AG04450 (cell line): ENCODE results near the gene ZSWIM1. TPM values are rescaled to one million over a fixed set of nuclear protein-coding genes. Genes with fewer than 3 reads are reported as not detected.

Source experiments
- CTCF ChIA-PET: fragments of 300-600, 350-600 bp; formaldehyde crosslinking; extraction: SDS; loops from one replicate; lab custom pipeline; 2022; ENCODE audit warnings: antibody characterized with exemption, inconsistent platforms; lab: Charles Lee
- POLR2A ChIA-PET: fragments of 350-600 bp; formaldehyde crosslinking; extraction: SDS; loops from one replicate; lab custom pipeline; 2021; ENCODE audit warnings: antibody characterized with exemption, inconsistent platforms; lab: Yijun Ruan, JAX
- DNase-seq: peaks from one replicate; pipeline ENCODE4 v3.0.0-alpha.2; 2011; ENCODE audit warnings: low read depth, low spot score
- H3K27ac ChIP-seq: one replicate; pipeline ENCODE4 v1.5.1; 2012; ENCODE audit warnings: low read depth, low read length, control low read depth
- H3K27me3 ChIP-seq: one replicate; pipeline ENCODE4 v1.6.0; 2012; ENCODE audit warnings: low read length; ENCODE audit not compliant: control insufficient read depth, insufficient read depth
- H3K4me3 ChIP-seq: 2 replicates; pipeline ENCODE4 v1.5.1; 2011; ENCODE audit warnings: mild to moderate bottlenecking, low read depth, low read length, control low read depth
- H3K9me3 ChIP-seq: 2 replicates; pipeline ENCODE4 v1.5.1; 2012; ENCODE audit warnings: low read length; ENCODE audit not compliant: control insufficient read depth, insufficient read depth
- polyA plus RNA-seq: library from polyadenylated mRNA; depleted of rRNA; stranded (reverse); fragments of >200 nt; gene quantifications from 2 replicates; pipeline ENCODE4 v1.2.3, GENCODE V29; 2011
- TF ChIP-seq, protein P1 (sequence below): IDR thresholded peaks from 2 replicates; pipeline ENCODE4 v1.5.1; 2011; ENCODE audit warnings: low read depth, low read length, control low read depth, inconsistent platforms

ZSWIM1 gene
- polyA plus RNA-seq, 1 experiment: 5.3 TPM

GRCh38 chr20:45841407-45842129, 39.5 kb upstream of the ZSWIM1 start:
- TF ChIP-seq, protein P1, sequence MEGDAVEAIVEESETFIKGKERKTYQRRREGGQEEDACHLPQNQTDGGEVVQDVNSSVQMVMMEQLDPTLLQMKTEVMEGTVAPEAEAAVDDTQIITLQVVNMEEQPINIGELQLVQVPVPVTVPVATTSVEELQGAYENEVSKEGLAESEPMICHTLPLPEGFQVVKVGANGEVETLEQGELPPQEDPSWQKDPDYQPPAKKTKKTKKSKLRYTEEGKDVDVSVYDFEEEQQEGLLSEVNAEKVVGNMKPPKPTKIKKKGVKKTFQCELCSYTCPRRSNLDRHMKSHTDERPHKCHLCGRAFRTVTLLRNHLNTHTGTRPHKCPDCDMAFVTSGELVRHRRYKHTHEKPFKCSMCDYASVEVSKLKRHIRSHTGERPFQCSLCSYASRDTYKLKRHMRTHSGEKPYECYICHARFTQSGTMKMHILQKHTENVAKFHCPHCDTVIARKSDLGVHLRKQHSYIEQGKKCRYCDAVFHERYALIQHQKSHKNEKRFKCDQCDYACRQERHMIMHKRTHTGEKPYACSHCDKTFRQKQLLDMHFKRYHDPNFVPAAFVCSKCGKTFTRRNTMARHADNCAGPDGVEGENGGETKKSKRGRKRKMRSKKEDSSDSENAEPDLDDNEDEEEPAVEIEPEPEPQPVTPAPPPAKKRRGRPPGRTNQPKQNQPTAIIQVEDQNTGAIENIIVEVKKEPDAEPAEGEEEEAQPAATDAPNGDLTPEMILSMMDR: no peak
- POLR2A ChIA-PET: interaction anchor here (0.6 to 1.5 kb wide), 3 partner anchors 15 to 49 kb away, joined by 3 to 4 read pairs (median 3); no protein-coding TSS in a partner anchor
- Histone ChIP-seq H3K27me3 (no peaks in the 10 kb centered on the region), H3K9me3 (no peaks in the 10 kb centered on the region), H3K4me3 (no peak overlapping the region), H3K27ac (no peak overlapping the region)
- no peak for DNase-seq
- CTCF ChIA-PET: no interaction called here

DNA sequence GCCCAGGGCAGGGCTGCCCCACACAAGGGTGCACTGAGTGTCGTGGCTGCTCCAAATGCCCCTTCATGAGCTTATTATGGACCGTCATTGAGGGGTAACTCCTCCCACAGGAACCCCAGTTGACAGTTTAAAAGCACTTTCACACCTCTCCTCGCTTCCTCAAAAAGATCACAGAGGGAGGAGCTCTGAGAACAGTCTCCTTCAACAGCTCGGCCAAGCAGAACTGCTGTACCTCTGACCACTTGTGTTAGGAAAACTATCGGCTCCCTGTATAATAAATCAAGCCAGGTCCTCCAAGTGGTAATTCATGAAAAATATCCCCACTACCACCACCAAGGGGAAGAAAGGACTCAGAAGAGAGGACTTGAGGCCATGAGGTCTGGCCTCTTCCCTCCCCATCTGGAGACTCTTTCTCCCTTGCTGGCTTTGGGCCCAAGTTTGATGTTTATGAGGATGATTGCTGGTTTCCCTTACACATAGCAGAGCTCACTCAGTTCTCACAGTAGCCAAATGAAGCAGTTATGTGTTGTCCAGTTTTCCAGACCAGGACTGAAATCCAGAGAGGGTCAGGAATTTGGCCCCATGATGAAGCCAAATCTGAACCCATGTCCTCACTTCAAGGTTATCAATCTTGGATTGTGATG, 38.7 kb upstream of the ZSWIM1 start:
- Histone ChIP-seq H3K27ac (peak overlapping the region; percentile 4), H3K4me3 (no peak overlapping the region), H3K9me3 (no peaks in the 10 kb centered on the region), H3K27me3 (no peaks in the 10 kb centered on the region)
- TF ChIP-seq, protein P1: 0 out of 2 replicates have a peak, but pooled peaks have one; percentile 1
- no peak for DNase-seq
- POLR2A ChIA-PET: interaction anchor here (1.3 to 1.5 kb wide), 2 partner anchors 14 to 48 kb away, joined by 3 to 4 read pairs; no protein-coding TSS in a partner anchor
- CTCF ChIA-PET: interaction anchor here (0.7 to 1.2 kb wide), 3 partner anchors 18 to 128 kb away, joined by 3 to 4 read pairs (median 3); no protein-coding TSS in a partner anchor

GRCh38 chr20:45843506-45843905, 37.5 kb upstream of the ZSWIM1 start:
- Histone ChIP-seq H3K4me3 (no peak overlapping the region), H3K27ac (no peak overlapping the region), H3K9me3 (no peaks in the 10 kb centered on the region), H3K27me3 (no peaks in the 10 kb centered on the region)
- CTCF ChIA-PET: no interaction called here
- DNase-seq: no peak
- POLR2A ChIA-PET: no interaction called here
- TF ChIP-seq, protein P1: no peak

DNA sequence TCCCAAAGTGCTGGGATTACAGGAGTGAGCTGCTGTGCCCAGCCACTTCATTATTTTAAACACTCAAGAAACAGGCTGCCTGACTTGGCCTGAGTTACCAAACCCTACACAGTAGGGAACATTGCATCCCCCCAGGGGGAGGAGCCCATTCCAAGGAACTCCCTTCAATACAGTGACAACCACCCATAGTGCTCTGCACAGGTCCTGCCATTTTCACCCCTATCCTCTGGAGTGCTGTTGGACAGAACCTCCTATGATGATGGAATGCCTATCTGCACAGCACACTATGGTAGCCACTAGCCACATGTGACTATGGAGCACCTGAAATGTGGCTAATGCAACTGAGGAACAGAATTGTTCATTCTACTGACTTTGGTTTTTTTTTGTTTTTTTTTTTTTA, 35.6 kb upstream of the ZSWIM1 start:
- POLR2A ChIA-PET: no interaction called here
- no peak for DNase-seq
- Histone ChIP-seq H3K4me3 (no peak overlapping the region), H3K27me3 (no peaks in the 10 kb centered on the region), H3K27ac (no peak overlapping the region), H3K9me3 (no peaks in the 10 kb centered on the region)
- CTCF ChIA-PET: no interaction called here
- TF ChIP-seq, protein P1: no peak

DNA sequence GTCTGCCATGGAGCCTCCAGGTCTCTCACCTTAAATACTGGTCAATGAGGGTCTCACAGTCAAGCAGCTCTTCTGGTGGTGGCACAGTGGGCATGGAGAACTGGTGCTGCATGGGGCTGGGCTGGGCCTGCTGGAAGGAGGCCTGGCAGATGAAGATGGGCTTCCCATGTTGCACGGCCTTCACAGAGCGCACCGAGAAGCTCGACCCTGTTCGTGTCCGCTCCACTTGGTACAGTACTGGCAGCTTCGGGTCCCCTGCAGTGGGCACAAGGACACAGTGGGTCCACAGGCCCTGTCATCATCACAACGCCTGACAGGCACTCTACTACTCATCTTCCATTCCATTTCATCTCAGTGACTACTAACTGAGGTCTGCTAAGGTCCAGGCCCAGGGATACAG, 32.6 kb upstream of the ZSWIM1 start:
- TF ChIP-seq, protein P1: no peak
- POLR2A ChIA-PET: no interaction called here
- H3K27ac ChIP-seq: no peak overlapping the region
- H3K9me3 ChIP-seq: no peaks in the 10 kb centered on the region
- H3K27me3 ChIP-seq: no peaks in the 10 kb centered on the region
- no peak for DNase-seq
- CTCF ChIA-PET: interaction anchor here (1.1 kb wide), 1 partner anchor 49 kb away, joined by 3 read pairs; no protein-coding TSS in a partner anchor
- no peak overlapping the region for H3K4me3 ChIP-seq
